Measurements from ENCODE around the gene TRIM49. TPM values are rescaled to one million over a fixed set of nuclear protein-coding genes. Genes with fewer than 3 reads are reported as not detected.
"Not testable (repeated sequence)": the region's sequence is repeated elsewhere in the genome, so short reads cannot be mapped to it uniquely, and the experiment has no call there.

TRIM49 gene, protein sequence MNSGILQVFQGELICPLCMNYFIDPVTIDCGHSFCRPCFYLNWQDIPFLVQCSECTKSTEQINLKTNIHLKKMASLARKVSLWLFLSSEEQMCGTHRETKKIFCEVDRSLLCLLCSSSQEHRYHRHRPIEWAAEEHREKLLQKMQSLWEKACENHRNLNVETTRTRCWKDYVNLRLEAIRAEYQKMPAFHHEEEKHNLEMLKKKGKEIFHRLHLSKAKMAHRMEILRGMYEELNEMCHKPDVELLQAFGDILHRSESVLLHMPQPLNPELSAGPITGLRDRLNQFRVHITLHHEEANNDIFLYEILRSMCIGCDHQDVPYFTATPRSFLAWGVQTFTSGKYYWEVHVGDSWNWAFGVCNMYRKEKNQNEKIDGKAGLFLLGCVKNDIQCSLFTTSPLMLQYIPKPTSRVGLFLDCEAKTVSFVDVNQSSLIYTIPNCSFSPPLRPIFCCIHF
- total RNA-seq (not detected), polyA plus RNA-seq (ENCODE audit: insufficient read depth, low read depth, low replicate concordance) (not detected)
- long read RNA-seq, donor 1, result 0 reads
- long read RNA-seq, donor 2, result 0 reads
- long read RNA-seq, donor 3, result 0 reads
- long read RNA-seq, donor 4, result 0 reads
- long read RNA-seq, donor 5, result 0 reads
- long read RNA-seq, donor 6, result 0 reads
- long read RNA-seq, donor 7, result 0 reads
- long read RNA-seq, donor 8, result 0 reads
- long read RNA-seq, donor 9, result 0 reads
- long read RNA-seq, donor 10, result 0 reads

DNA sequence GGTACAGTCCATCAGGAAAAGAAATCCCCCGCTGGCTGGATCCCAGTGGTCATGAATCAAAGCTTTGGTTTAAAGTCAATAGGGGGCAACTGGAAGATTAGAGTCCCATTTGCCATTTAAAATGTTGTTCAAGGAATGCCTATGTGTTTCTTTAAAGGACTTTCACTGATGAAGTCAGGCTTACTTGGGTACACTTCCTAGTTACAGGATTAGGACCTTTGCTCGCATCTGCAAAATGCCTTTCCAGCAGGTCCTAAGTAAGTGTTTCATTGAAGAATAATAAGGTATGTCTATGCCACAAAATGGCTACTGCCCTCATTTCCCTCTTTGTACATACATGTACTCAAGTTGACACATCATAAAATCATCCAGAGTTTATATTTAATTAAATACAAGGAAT lies at the start of gene TRIM49:
Gene TRIM49 (minus strand): TSS at position 101 of the 400 bp plus-strand sequence. CDS start 4,106 bp downstream, outside the sequence.
- intact Hi-C loops (cut with DNase I); H3K9me3 ChIP-seq (ENCODE audit: control insufficient read depth in 2 of 3, insufficient read depth in 1 of 3, low read length in 3 of 3); H3K36me3 ChIP-seq (ENCODE audit: control insufficient read depth in 2 of 3, insufficient read depth in 3 of 3, low read length in 3 of 3); H3K4me3 ChIP-seq (ENCODE audit: low read length in 3 of 3); H3K4me1 ChIP-seq (ENCODE audit: control insufficient read depth in 2 of 3, insufficient read depth in 2 of 3, low read depth in 1 of 3, low read length in 3 of 3); DNase-seq; H3K27ac ChIP-seq (ENCODE audit: low read depth in 2 of 2, low read length in 2 of 2); H3K27me3 ChIP-seq (ENCODE audit: control insufficient read depth, insufficient read depth, low read length); H3K9ac ChIP-seq (ENCODE audit: low read length in 3 of 3); FAIRE-seq: not testable (repeated sequence)

DNA sequence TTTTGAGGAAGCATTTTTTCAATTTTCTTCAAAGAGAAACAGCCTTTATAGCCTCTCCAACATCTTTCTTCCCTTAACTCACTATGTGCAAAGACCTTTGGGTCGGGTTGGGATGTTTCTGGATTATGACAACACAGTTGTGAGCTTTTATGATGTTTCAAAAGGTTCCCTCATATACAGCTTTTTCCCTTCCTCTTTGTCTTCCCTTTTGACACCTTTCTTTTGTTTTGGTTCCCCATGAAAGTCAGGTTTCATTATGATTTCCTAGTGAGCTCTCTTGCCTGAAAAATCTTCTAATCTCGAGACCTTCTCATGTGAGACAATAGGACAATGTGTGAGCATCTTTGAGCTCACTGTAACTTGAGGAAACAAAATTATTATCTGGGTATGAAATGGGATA lies 18.3 kb upstream of the TRIM49 start:
- FAIRE-seq; H3K4me1 ChIP-seq (ENCODE audit: control insufficient read depth in 2 of 3, insufficient read depth in 2 of 3, low read depth in 1 of 3, low read length in 3 of 3); H3K36me3 ChIP-seq (ENCODE audit: control insufficient read depth in 2 of 3, insufficient read depth in 3 of 3, low read length in 3 of 3); H3K9ac ChIP-seq (ENCODE audit: low read length in 3 of 3); H3K9me3 ChIP-seq (ENCODE audit: control insufficient read depth in 2 of 3, insufficient read depth in 1 of 3, low read length in 3 of 3); H3K27me3 ChIP-seq (ENCODE audit: control insufficient read depth, insufficient read depth, low read length); DNase-seq; H3K27ac ChIP-seq (ENCODE audit: low read depth in 2 of 2, low read length in 2 of 2); intact Hi-C loops (cut with DNase I); H3K4me3 ChIP-seq (ENCODE audit: low read length in 3 of 3): not testable (repeated sequence)

DNA sequence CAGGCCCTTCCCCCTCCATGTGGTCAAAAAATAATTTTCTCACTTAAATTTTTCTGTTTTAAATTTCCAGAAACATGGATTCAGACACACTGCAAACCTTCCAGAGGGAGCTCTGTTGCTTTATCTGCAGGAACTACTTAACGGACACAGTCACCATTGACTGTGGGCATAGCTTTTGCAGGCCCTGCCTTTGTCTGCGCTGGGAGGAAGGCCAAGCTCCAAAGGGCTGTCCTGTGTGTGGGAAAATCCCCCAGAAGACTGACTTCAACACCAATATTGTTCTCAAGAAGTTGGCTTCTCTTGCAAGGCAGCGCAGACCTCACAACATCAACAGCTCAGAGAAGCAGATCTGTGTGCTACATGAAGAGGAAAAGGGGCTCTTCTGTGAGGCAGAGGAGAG lies 11.6 kb upstream of the TRIM49 start:
- H3K9ac ChIP-seq (ENCODE audit: low read length in 3 of 3); H3K4me3 ChIP-seq (ENCODE audit: low read length in 3 of 3); H3K9me3 ChIP-seq (ENCODE audit: control insufficient read depth in 2 of 3, insufficient read depth in 1 of 3, low read length in 3 of 3); H3K36me3 ChIP-seq (ENCODE audit: control insufficient read depth in 2 of 3, insufficient read depth in 3 of 3, low read length in 3 of 3); H3K27ac ChIP-seq (ENCODE audit: low read depth in 2 of 2, low read length in 2 of 2); FAIRE-seq; DNase-seq; H3K4me1 ChIP-seq (ENCODE audit: control insufficient read depth in 2 of 3, insufficient read depth in 2 of 3, low read depth in 1 of 3, low read length in 3 of 3); H3K27me3 ChIP-seq (ENCODE audit: control insufficient read depth, insufficient read depth, low read length); intact Hi-C loops (cut with DNase I): not testable (repeated sequence)

DNA sequence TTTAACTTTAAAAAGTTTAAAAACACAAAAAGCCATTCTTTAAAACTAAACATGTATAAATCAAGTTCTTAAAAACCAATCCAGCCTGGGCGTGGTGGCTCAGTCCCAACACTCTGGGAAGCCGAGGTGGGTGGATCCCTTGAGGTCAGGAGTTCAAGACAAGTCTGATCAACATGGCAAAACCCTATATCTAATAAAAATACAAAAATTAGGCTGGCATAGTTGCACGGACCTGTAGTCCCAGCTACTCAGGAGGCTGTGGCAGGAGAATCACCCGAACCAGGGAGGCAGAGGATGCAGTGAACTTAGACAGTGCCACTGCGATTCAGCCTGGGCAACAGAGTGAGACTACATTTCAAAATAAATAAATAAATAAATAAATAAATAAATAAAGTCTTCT lies 5.2 kb upstream of the TRIM49 start:
- intact Hi-C loops (cut with DNase I); H3K4me1 ChIP-seq (ENCODE audit: control insufficient read depth in 2 of 3, insufficient read depth in 2 of 3, low read depth in 1 of 3, low read length in 3 of 3); H3K27me3 ChIP-seq (ENCODE audit: control insufficient read depth, insufficient read depth, low read length); H3K4me3 ChIP-seq (ENCODE audit: low read length in 3 of 3); H3K9ac ChIP-seq (ENCODE audit: low read length in 3 of 3); DNase-seq; FAIRE-seq; H3K36me3 ChIP-seq (ENCODE audit: control insufficient read depth in 2 of 3, insufficient read depth in 3 of 3, low read length in 3 of 3); H3K9me3 ChIP-seq (ENCODE audit: control insufficient read depth in 2 of 3, insufficient read depth in 1 of 3, low read length in 3 of 3); H3K27ac ChIP-seq (ENCODE audit: low read depth in 2 of 2, low read length in 2 of 2): not testable (repeated sequence)

DNA sequence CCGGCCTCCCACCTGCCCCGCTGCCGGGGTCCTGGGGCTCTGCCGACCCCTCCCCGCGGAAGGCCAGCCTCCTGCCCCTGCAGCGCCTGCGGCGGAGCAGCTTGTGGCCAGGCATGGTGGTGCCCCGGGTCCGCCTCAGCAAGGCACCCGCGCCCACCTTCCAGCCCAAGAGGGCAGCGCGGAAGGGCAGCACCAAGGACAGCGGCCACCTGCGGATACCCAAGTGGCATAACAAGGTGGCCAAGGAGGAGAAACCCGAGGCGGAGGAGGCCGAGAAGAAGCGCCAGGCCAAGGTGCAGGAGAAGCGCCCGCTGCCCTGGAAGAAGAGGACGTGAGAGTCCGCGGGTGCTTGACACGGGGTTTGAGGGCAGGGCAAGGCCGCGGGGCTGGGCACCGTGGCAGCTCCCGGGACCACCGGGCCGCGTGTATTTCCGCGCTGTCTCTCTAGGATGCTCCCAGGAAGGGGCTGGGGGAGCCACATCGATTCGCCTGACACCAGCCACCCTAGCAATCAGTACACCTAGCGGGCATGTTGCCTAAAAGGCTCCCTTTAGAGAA lies 20.8 kb downstream of the TRIM49 start:
- H3K9ac ChIP-seq (ENCODE audit: low read length in 3 of 3); H3K36me3 ChIP-seq (ENCODE audit: control insufficient read depth in 2 of 3, insufficient read depth in 3 of 3, low read length in 3 of 3); H3K4me1 ChIP-seq (ENCODE audit: control insufficient read depth in 2 of 3, insufficient read depth in 2 of 3, low read depth in 1 of 3, low read length in 3 of 3); H3K27me3 ChIP-seq (ENCODE audit: control insufficient read depth, insufficient read depth, low read length); FAIRE-seq; intact Hi-C loops (cut with DNase I); H3K27ac ChIP-seq (ENCODE audit: low read depth in 2 of 2, low read length in 2 of 2); H3K4me3 ChIP-seq (ENCODE audit: low read length in 3 of 3); H3K9me3 ChIP-seq (ENCODE audit: control insufficient read depth in 2 of 3, insufficient read depth in 1 of 3, low read length in 3 of 3): not testable (repeated sequence)
- DNase-seq, result peak in 1 of 5 donors; percentile 15

DNA sequence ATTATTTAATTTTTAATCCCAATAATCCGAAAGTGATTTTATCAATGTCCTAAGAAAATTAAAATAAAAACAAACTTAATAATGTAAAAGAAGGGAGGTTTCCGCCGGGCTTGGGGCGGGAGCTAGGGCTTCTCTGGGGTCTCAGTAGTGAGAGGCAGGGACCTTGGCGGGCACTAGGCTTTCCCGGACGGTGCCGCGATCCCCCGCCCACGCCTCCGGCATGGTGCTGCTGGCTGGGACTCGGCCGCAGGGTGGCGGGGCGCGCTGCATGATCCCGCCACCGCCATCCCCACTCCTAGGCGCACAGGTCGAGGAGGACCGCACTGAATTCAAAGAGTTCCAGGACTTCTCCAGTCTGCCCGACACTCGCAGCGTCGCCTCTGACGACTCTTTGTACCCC lies 22.6 kb downstream of the TRIM49 start:
- H3K4me1 ChIP-seq (ENCODE audit: control insufficient read depth in 2 of 3, insufficient read depth in 2 of 3, low read depth in 1 of 3, low read length in 3 of 3); H3K36me3 ChIP-seq (ENCODE audit: control insufficient read depth in 2 of 3, insufficient read depth in 3 of 3, low read length in 3 of 3); FAIRE-seq; H3K27ac ChIP-seq (ENCODE audit: low read depth in 2 of 2, low read length in 2 of 2); DNase-seq; H3K4me3 ChIP-seq (ENCODE audit: low read length in 3 of 3); intact Hi-C loops (cut with DNase I); H3K9ac ChIP-seq (ENCODE audit: low read length in 3 of 3); H3K27me3 ChIP-seq (ENCODE audit: control insufficient read depth, insufficient read depth, low read length); H3K9me3 ChIP-seq (ENCODE audit: control insufficient read depth in 2 of 3, insufficient read depth in 1 of 3, low read length in 3 of 3): not testable (repeated sequence)

DNA sequence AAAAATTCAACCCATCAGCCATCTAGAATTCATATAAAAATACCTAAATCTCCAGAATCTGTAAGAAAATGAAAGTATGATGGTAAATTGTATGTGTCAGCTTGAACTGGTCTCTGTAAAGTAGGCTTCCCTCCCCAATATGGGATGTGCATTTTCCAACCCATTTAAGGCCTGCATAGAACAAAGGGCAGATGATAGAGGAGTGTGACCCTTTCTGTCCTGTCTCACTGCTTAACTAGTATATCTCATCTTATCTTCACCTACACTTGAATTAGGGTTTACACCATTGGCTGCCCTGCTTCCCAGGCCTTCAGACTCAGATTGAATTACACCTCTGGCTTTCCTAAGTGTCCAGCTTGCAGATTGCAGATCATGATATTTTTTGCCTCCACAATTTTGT lies 57.6 kb downstream of the TRIM49 start:
- H3K27ac ChIP-seq (ENCODE audit: low read depth in 2 of 2, low read length in 2 of 2); FAIRE-seq; H3K27me3 ChIP-seq (ENCODE audit: control insufficient read depth, insufficient read depth, low read length); H3K4me3 ChIP-seq (ENCODE audit: low read length in 3 of 3); DNase-seq; H3K36me3 ChIP-seq (ENCODE audit: control insufficient read depth in 2 of 3, insufficient read depth in 3 of 3, low read length in 3 of 3); intact Hi-C loops (cut with DNase I); H3K4me1 ChIP-seq (ENCODE audit: control insufficient read depth in 2 of 3, insufficient read depth in 2 of 3, low read depth in 1 of 3, low read length in 3 of 3); H3K9me3 ChIP-seq (ENCODE audit: control insufficient read depth in 2 of 3, insufficient read depth in 1 of 3, low read length in 3 of 3); H3K9ac ChIP-seq (ENCODE audit: low read length in 3 of 3): not testable (repeated sequence)

Measured in kidney (tissue), 19 donors.